Thymus (tissue), 11 donors: ENCODE data around the gene SAA4. TPM values are rescaled to one million over a fixed set of nuclear protein-coding genes. Genes with fewer than 3 reads are reported as not detected.
"Not testable (repeated sequence)": the region's sequence is repeated elsewhere in the genome, so short reads cannot be mapped to it uniquely, and the experiment has no call there.

Source experiments
- DNase-seq, 9 donors: peaks; one replicate each; pipeline ENCODE4 v3.0.0-alpha.2; 2013; ENCODE audit warnings: low spot score in 9 of 9, low read depth in 6 of 9, missing footprints in 1 of 9
- H3K27ac ChIP-seq, 2 donors: one replicate each; pipeline ENCODE4 v1.5.1; 2013; ENCODE audit warnings: control low read depth in 1 of 2, low read depth in 1 of 2, low read length in 1 of 2, mild to moderate bottlenecking in 1 of 2, moderate library complexity in 1 of 2
- H3K27me3 ChIP-seq, 2 donors: one replicate each; pipeline ENCODE4 v1.5.1; 2013; ENCODE audit warnings: low read length in 1 of 2; ENCODE audit not compliant: control insufficient read depth in 2 of 2, insufficient read depth in 1 of 2
- H3K36me3 ChIP-seq, 2 donors: one replicate each; pipeline ENCODE4 v1.5.1; 2013; ENCODE audit warnings: low read length in 1 of 2, mild to moderate bottlenecking in 1 of 2, moderate library complexity in 1 of 2; ENCODE audit not compliant: control insufficient read depth in 2 of 2, insufficient read depth in 2 of 2
- H3K4me1 ChIP-seq, 2 donors: one replicate each; pipeline ENCODE4 v1.5.1; 2013; ENCODE audit warnings: low read length in 2 of 2; ENCODE audit not compliant: control insufficient read depth in 2 of 2, insufficient read depth in 2 of 2
- H3K4me3 ChIP-seq, 2 donors: one replicate each; pipeline ENCODE4 v1.5.1; 2013; ENCODE audit warnings: low read length in 2 of 2, control low read depth in 1 of 2, mild to moderate bottlenecking in 1 of 2
- H3K9me3 ChIP-seq, 2 donors: one replicate each; pipeline ENCODE4 v1.5.1; 2013; ENCODE audit warnings: low read length in 1 of 2, mild to moderate bottlenecking in 1 of 2; ENCODE audit not compliant: control insufficient read depth in 2 of 2, insufficient read depth in 1 of 2
- WGBS: extraction: QIAGEN DNeasy Blood & Tissue Kit; methylation state at CpG from one replicate; pipeline ENCODE4 v1.1.7; 2013; 5-methylcytosine and 5-hydroxymethylcytosine counted together
- polyA plus RNA-seq: library from polyadenylated mRNA; stranded (reverse); fragments of 200-250 nt; gene quantifications from one replicate; pipeline ENCODE4 v1.2.3, GENCODE V29; 2013
- total RNA-seq: library from RNA; stranded (reverse); fragments of 120-200 nt; gene quantifications from one replicate; pipeline ENCODE4 v1.2.4, GENCODE V29; 2013
- donor health status: healthy.

The SAA4 gene
- total and polyA plus RNA-seq, 2 donors: 0.61 to 19.4 TPM

GRCh38 chr11:18267335-18268133 lies 30.9 kb upstream of the SAA4 start:
- H3K9me3 ChIP-seq, H3K4me3 ChIP-seq, H3K27me3 ChIP-seq, H3K4me1 ChIP-seq, H3K36me3 ChIP-seq, H3K27ac ChIP-seq, DNase-seq: not testable (repeated sequence)
- WGBS: 96% methylated on average over 3 of the region's 10 CpGs

- Histone ChIP-seq H3K4me3 (no peak within 1 kb of the TSS), H3K27ac (no peak within 1 kb of the TSS), H3K36me3 (no peaks in the 10 kb centered on the region), H3K9me3 (no peaks in the 10 kb centered on the region), H3K27me3 (no peaks in the 10 kb centered on the region), H3K4me1 (no peaks in the 10 kb centered on the region)
- DNase-seq: no peak
- WGBS: 74% methylated on average over 8 of the region's 8 CpGs
These were observed 29.3 kb upstream of the SAA4 start, which contains the start of gene SAA1 for GRCh38 chr11:18265949-18266348. Gene SAA1 (plus strand): TSS chr11:18266264. CDS start chr11:18266888, 624 bp downstream.

- no peaks in the 10 kb centered on the region for H3K27me3 ChIP-seq
- no peaks in the 10 kb centered on the region for H3K4me1 ChIP-seq
- no peak overlapping the region for H3K4me3 ChIP-seq
- DNase-seq: no peak
- no peak overlapping the region for H3K27ac ChIP-seq
- no peaks in the 10 kb centered on the region for H3K9me3 ChIP-seq
- 41% methylated on average over 1 of the region's 1 CpG for WGBS
- H3K36me3 ChIP-seq: no peaks in the 10 kb centered on the region
These were observed 28.3 kb upstream of the SAA4 start for GRCh38 chr11:18264677-18265555.

GRCh38 chr11:18264035-18264434 lies 27.4 kb upstream of the SAA4 start:
- WGBS: 87% methylated on average over 4 of the region's 4 CpGs
- no peak overlapping the region for H3K4me3 ChIP-seq

GRCh38 chr11:18262681-18263350 lies 26.2 kb upstream of the SAA4 start:
- 80% methylated on average over 8 of the region's 8 CpGs for WGBS
- H3K4me3 ChIP-seq, H3K27ac ChIP-seq, DNase-seq, H3K36me3 ChIP-seq, H3K9me3 ChIP-seq, H3K27me3 ChIP-seq, H3K4me1 ChIP-seq: not testable (repeated sequence)

More at GRCh38 chr11:18264035-18264434, 27.4 kb upstream of the SAA4 start:
- Histone ChIP-seq H3K27me3 (no peaks in the 10 kb centered on the region), H3K9me3 (no peaks in the 10 kb centered on the region), H3K4me1 (no peaks in the 10 kb centered on the region), H3K36me3 (no peaks in the 10 kb centered on the region), H3K27ac (no peak overlapping the region)
- DNase-seq: no peak

DNA sequence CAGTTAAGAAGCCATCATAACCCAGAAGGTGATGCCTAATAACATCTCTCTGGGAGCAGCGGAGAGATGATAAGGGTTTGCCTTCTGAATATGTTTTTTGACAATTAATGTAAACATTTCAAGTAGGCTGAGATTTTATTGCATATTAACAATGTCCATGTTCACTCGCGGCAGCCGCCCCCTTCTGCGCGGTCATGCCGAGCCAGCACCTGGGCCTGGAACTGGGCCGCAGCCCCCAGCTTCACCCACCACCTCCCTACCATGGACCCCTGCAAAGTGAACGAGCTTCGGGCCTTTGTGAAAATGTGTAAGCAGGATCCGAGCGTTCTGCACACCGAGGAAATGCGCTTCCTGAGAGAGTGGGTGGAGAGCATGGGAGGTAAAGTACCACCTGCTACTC lies 25.1 kb upstream of the SAA4 start:
- no peak overlapping the region for H3K27ac ChIP-seq
- H3K36me3 ChIP-seq: no peaks in the 10 kb centered on the region
- H3K27me3 ChIP-seq: peaks cover 0 to 2% of the 10 kb centered on the region in 2 donors
- no peaks in the 10 kb centered on the region for H3K9me3 ChIP-seq
- WGBS: 97% methylated on average over 14 of the region's 14 CpGs
- no peak for DNase-seq
- no peak overlapping the region for H3K4me3 ChIP-seq
- no peaks in the 10 kb centered on the region for H3K4me1 ChIP-seq

DNA sequence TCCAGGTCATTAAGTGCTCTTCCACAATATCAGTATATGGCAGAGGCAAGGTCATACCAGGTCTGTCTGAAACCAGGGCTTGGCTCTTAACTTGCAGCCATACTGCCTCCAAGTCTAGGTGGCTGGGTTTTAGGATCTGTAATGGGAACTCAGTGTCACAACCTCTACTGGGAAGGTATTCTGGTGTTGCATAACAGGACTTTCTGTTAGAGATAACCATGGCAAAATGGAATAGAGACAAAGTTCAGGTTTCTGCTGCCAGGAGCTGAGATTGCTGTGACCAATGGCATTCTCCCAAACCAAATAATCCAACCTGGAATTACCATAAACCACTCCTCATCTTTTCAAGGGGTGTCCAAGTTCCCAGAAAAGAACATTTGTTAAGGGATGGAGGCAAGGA lies 22.7 kb upstream of the SAA4 start:
- Histone ChIP-seq H3K4me3 (no peak overlapping the region), H3K36me3 (no peaks in the 10 kb centered on the region), H3K27me3 (peaks cover 0 to 2% of the 10 kb centered on the region in 2 donors), H3K9me3 (no peaks in the 10 kb centered on the region), H3K4me1 (no peaks in the 10 kb centered on the region), H3K27ac (no peak overlapping the region)
- DNase-seq: no peak

- H3K4me3 ChIP-seq: no peak overlapping the region
- no peaks in the 10 kb centered on the region for H3K4me1 ChIP-seq
- H3K27me3 ChIP-seq: peaks cover 2% of the 10 kb centered on the region in 2 donors
- no peaks in the 10 kb centered on the region for H3K9me3 ChIP-seq
- H3K36me3 ChIP-seq: no peaks in the 10 kb centered on the region
- no peak overlapping the region for H3K27ac ChIP-seq
- 81% methylated on average over 2 of the region's 2 CpGs for WGBS
- no peak for DNase-seq
These were observed 18.3 kb upstream of the SAA4 start for GRCh38 chr11:18254781-18255361.
